Lung (tissue), 12 donors: ENCODE results near the gene HOXB5. TPM values are rescaled to one million over a fixed set of nuclear protein-coding genes. Genes with fewer than 3 reads are reported as not detected.

ENCODE experiments used
- ATAC-seq: fragments of 200-7000 bp; cut with Tn5 transposase; one replicate; pipeline ENCODE4 v1.9.1; 2020; ENCODE audit warnings: moderate number of reproducible peaks; ENCODE audit not compliant: insufficient read depth, low FRiP score
- DNase-seq, 3 donors: peaks; one replicate each; pipeline ENCODE4 v3.0.0-alpha.2; 2013 to 2017
- H3K27ac ChIP-seq, 2 donors: one replicate each; pipeline ENCODE4 v1.5.1; 2013; ENCODE audit warnings: mild to moderate bottlenecking in 2 of 2, moderate library complexity in 2 of 2, control low read depth in 1 of 2, inconsistent platforms in 1 of 2, low read depth in 1 of 2, low read length in 1 of 2
- H3K27me3 ChIP-seq, 3 donors: one replicate each; pipeline ENCODE4 v1.5.1; 2013; ENCODE audit warnings: low read length in 2 of 3; ENCODE audit not compliant: control insufficient read depth in 3 of 3, insufficient read depth in 3 of 3
- H3K36me3 ChIP-seq, 4 donors: one replicate each; pipeline ENCODE4 v1.5.1; 2013; ENCODE audit warnings: low read length in 4 of 4, mild to moderate bottlenecking in 1 of 4, moderate library complexity in 1 of 4; ENCODE audit not compliant: control insufficient read depth in 4 of 4, insufficient read depth in 4 of 4
- H3K4me1 ChIP-seq, 5 donors: one replicate each; pipeline ENCODE4 v1.5.1; 2013; ENCODE audit warnings: low read length in 5 of 5, mild to moderate bottlenecking in 2 of 5, moderate library complexity in 1 of 5; ENCODE audit not compliant: control insufficient read depth in 5 of 5, insufficient read depth in 5 of 5
- H3K4me3 ChIP-seq: one replicate; pipeline ENCODE4 v1.5.1; 2013; ENCODE audit warnings: mild to moderate bottlenecking, control low read depth, moderate library complexity
- H3K9ac ChIP-seq, 2 donors: one replicate each; pipeline ENCODE4 v1.5.1; 2013; ENCODE audit warnings: low read length in 2 of 2, control low read depth in 1 of 2; ENCODE audit not compliant: insufficient read depth in 1 of 2
- H3K9me3 ChIP-seq, 4 donors: one replicate each; pipeline ENCODE4 v1.5.1; 2013; ENCODE audit warnings: low read length in 3 of 4, mild to moderate bottlenecking in 1 of 4, moderate library complexity in 1 of 4; ENCODE audit not compliant: control insufficient read depth in 4 of 4, insufficient read depth in 3 of 4
- WGBS, 2 donors: extraction: QIAGEN DNeasy Blood & Tissue Kit; methylation state at CpG; one replicate each; pipeline ENCODE4 v1.1.7; 2013; 5-methylcytosine and 5-hydroxymethylcytosine counted together
- polyA plus RNA-seq, 2 donors: library from polyadenylated mRNA; stranded (reverse); fragments of 200-250 nt; gene quantifications; one replicate each; pipeline ENCODE4 v1.2.1, GENCODE V29; 2013
- total RNA-seq, 2 donors: library from RNA; depleted of rRNA in 1 of 2; stranded (reverse); fragments of >200 nt in 1 of 2; gene quantifications; one replicate each; pipeline ENCODE4 v1.2.1, GENCODE V29; 2014 to 2021
- TF ChIP-seq, protein P1 (sequence below): IDR thresholded peaks from 2 replicates; pipeline ENCODE4 v1.5.1; 2012; ENCODE audit warnings: mild to moderate bottlenecking; ENCODE audit errors: control extremely low read depth, extremely low read depth
- donor health status: control.
- donor health status: control.
- donor health status: Bipolar disorder and iron deficiency.
- donor health status: healthy.
- donor health status: DM: yes; HTN: yes; CAD: no.

HOXB5 gene
- total and polyA plus RNA-seq, 4 donors, result 1.8 to 2.9 (median 2.2) TPM

DNA sequence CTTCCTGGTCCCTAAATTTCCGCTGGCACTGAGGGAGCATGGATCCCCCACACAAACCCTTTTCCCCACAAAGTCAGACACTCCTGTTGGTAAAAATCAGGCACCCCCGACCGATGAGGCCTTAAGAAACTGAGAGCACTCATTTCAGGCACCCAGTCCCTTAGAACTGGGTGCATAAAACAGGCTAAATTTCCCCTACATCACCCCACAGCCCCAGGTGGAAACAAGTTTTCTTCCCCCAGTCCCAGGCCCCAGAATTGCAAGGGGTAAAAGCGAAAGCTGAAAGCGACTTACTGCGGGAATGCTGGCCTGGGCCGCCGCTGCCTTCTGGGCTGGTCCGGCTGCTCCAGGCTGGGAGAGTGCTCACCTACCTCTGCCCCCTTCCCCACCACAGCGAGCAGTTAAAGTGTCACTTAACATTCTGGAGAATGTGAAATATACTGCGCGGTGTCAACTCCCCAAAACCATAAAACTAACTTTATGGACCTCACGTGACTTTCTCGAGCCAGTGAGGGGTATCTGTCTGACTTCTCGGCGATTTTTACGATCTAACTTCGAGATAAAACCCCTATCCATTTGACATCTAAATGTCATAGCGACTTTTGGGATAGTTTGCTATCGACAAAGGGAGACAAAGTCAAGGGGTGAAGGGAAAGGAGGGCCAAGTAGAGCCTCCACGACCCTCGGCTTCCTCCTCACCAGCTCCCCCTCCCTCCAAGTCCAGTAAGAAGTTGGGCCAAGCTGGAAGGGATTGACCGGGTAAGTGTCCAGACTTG is 3.6 kb downstream of the HOXB5 start, which contains the start of gene HOXB3:
TSS of gene HOXB3 (minus strand) at position 411 of the 776 bp plus-strand sequence. CDS start 37,767 bp downstream, outside the sequence.
- TF ChIP-seq, protein P1, sequence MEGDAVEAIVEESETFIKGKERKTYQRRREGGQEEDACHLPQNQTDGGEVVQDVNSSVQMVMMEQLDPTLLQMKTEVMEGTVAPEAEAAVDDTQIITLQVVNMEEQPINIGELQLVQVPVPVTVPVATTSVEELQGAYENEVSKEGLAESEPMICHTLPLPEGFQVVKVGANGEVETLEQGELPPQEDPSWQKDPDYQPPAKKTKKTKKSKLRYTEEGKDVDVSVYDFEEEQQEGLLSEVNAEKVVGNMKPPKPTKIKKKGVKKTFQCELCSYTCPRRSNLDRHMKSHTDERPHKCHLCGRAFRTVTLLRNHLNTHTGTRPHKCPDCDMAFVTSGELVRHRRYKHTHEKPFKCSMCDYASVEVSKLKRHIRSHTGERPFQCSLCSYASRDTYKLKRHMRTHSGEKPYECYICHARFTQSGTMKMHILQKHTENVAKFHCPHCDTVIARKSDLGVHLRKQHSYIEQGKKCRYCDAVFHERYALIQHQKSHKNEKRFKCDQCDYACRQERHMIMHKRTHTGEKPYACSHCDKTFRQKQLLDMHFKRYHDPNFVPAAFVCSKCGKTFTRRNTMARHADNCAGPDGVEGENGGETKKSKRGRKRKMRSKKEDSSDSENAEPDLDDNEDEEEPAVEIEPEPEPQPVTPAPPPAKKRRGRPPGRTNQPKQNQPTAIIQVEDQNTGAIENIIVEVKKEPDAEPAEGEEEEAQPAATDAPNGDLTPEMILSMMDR, result no peak
- Histone ChIP-seq H3K27me3 (peaks cover 3 to 73% (median 11%) of the 10 kb centered on the region in 3 donors), H3K9me3 (no peaks in the 10 kb centered on the region), H3K27ac (peak within 1 kb of the TSS in 1 of 2 donors; percentile 91), H3K36me3 (peaks cover 0 to 16% (median 3%) of the 10 kb centered on the region in 4 donors), H3K4me1 (peaks cover 0 to 63% (median 5%) of the 10 kb centered on the region in 5 donors), H3K4me3 (peak within 1 kb of the TSS; percentile 20), H3K9ac (peak within 1 kb of the TSS; percentile 74 to 98)
- WGBS, 2 donors, result 18 to 34% methylated on average over 23 of the region's 23 CpGs
- ATAC-seq, result no peak
- DNase-seq, result peak in 2 of 3 donors; percentile 80 to 84

DNA sequence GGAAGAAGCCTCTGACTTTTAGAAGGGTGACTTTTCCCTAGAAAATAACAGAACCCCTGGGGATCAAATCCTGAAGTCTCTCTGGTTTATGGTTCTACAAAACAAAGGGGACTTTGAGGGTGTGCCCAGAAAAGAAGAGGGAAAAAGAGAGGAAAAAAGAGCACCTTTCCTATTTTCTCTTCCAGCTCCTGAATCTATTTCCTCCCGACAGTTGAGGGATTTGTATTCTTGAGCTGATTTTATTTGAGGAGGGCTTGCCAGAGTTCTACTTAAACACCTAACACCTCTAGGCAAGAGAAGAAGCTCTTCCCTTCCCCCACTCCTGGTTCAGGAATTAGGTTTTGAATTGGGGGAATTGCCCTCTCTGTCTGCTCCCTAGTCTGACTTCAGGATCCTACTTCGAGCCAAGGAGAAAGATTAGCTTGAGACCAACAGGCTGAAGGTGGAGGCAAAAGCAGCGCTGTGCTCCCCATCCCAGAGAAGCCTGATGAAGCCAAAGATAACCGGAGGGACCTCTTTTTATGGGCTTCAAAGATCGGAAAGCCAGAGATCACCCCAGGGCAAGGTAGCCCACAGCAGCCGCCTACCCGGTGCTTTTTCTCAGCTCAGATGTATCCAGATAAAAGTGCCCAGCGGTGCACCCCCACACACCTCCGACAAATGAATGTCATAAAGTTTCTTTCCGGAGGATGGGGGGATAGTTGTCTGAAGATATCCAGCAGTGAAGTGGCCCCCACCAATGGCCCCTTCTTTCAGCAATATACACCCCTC is 4.3 kb downstream of the HOXB5 start:
- peaks cover 3 to 66% (median 5%) of the 10 kb centered on the region in 3 donors for H3K27me3 ChIP-seq
- peak overlapping the region; percentile 74 to 98 for H3K9ac ChIP-seq
- H3K36me3 ChIP-seq, result peaks cover 0 to 16% (median 3%) of the 10 kb centered on the region in 4 donors
- H3K4me3 ChIP-seq, result peak overlapping the region; percentile 20
- H3K27ac ChIP-seq, result peak overlapping the region in 1 of 2 donors; percentile 91
- ATAC-seq (no peak), DNase-seq (peak in 2 of 3 donors; percentile 72 to 76)
- TF ChIP-seq, protein P1, result no peak
- peaks cover 0 to 61% (median 2%) of the 10 kb centered on the region in 5 donors for H3K4me1 ChIP-seq
- WGBS, 2 donors, result 20 to 30% methylated on average over 10 of the region's 10 CpGs
- no peaks in the 10 kb centered on the region for H3K9me3 ChIP-seq

DNA sequence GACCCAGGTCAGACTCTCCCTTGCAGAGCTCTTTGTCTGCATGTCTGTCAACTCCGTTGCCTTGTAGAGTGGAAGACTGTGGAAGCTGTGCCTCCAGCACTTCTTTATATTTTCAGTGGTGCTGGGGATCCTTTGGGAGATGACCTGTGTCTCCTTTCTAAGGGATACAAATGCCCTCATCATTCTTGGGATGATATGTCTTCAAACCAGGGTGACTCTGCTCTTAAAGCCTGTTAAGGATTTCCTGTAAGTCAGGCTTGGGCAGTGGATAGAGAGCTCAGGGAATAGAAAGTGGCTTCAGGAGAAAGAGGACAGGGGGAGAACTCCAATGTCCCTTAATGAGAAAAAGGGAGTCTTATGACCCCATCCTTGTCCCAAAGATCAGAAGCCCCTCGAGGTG is 5.1 kb downstream of the HOXB5 start:
- H3K9me3 ChIP-seq, result no peaks in the 10 kb centered on the region
- peaks cover 3 to 64% (median 5%) of the 10 kb centered on the region in 3 donors for H3K27me3 ChIP-seq
- DNase-seq (peak; percentile 27 to 74 (median 48)), ATAC-seq (no peak)
- H3K9ac ChIP-seq, result peak overlapping the region; percentile 74 to 98
- no peak overlapping the region for H3K4me3 ChIP-seq
- TF ChIP-seq, protein P1, result no peak
- peaks cover 0 to 16% (median 3%) of the 10 kb centered on the region in 4 donors for H3K36me3 ChIP-seq
- 13 to 20% methylated on average over 2 of the region's 2 CpGs for WGBS, 2 donors
- peaks cover 0 to 64% (median 7%) of the 10 kb centered on the region in 5 donors for H3K4me1 ChIP-seq
- H3K27ac ChIP-seq, result peak overlapping the region in 1 of 2 donors; percentile 77
